GM21619 (cell line): Measurements from ENCODE around the gene NBPF3.

Experiments used
- ATAC-seq: cut with Tn5 transposase; IDR thresholded peaks from one replicate; pipeline ENCODE4 v1.9.1; 2021; ENCODE audit not compliant: unreplicated experiment

Gene NBPF3

GRCh38 chr1:21492356-21492625, 52.4 kb downstream of the NBPF3 start:
- no peak for ATAC-seq

- ATAC-seq, result no peak
Observed at GRCh38 chr1:21494196-21494595, 54.3 kb downstream of the NBPF3 start.

GRCh38 chr1:21495225-21495820, 55.4 kb downstream of the NBPF3 start:
- ATAC-seq, result no peak

GRCh38 chr1:21496063-21496462, 56.1 kb downstream of the NBPF3 start:
- no peak for ATAC-seq

GRCh38 chr1:21496886-21497285, 56.9 kb downstream of the NBPF3 start:
- no peak for ATAC-seq

- no peak for ATAC-seq
Observed at GRCh38 chr1:21497466-21498061, 57.6 kb downstream of the NBPF3 start.

- no peak for ATAC-seq
Observed at GRCh38 chr1:21499283-21499950, 59.5 kb downstream of the NBPF3 start.

- ATAC-seq, result no peak
Observed at GRCh38 chr1:21503706-21504377, 63.9 kb downstream of the NBPF3 start.

GRCh38 chr1:21506804-21507203, 66.9 kb downstream of the NBPF3 start:
- ATAC-seq, result no peak

- no peak for ATAC-seq
Observed at GRCh38 chr1:21507511-21508270, 67.8 kb downstream of the NBPF3 start.

GRCh38 chr1:21508580-21509350, 68.8 kb downstream of the NBPF3 start:
- no peak for ATAC-seq

- no peak for ATAC-seq
Observed at GRCh38 chr1:21509351-21510112, 69.6 kb downstream of the NBPF3 start, which contains the start of gene ALPL. Gene ALPL, plus strand, starts transcription at chr1:21509423. Its CDS starts 44,659 bp downstream, at chr1:21554082.

- ATAC-seq, result no peak
Observed at GRCh38 chr1:21510113-21510493, 70.2 kb downstream of the NBPF3 start.

GRCh38 chr1:21510885-21511578, 71.1 kb downstream of the NBPF3 start:
- no peak for ATAC-seq

- ATAC-seq, result no peak
Observed at GRCh38 chr1:21511579-21512522, 71.9 kb downstream of the NBPF3 start.

- ATAC-seq, result no peak
Observed at GRCh38 chr1:21514245-21514644, 74.3 kb downstream of the NBPF3 start.

GRCh38 chr1:21517161-21517589, 77.2 kb downstream of the NBPF3 start:
- ATAC-seq, result no peak
